Measurements from ENCODE around the gene BTK. TPM values are rescaled to one million over a fixed set of nuclear protein-coding genes. Genes with fewer than 3 reads are reported as not detected.

Gene BTK
- total RNA-seq, 1 experiment from 2014 or later: 0.37 TPM

DNA sequence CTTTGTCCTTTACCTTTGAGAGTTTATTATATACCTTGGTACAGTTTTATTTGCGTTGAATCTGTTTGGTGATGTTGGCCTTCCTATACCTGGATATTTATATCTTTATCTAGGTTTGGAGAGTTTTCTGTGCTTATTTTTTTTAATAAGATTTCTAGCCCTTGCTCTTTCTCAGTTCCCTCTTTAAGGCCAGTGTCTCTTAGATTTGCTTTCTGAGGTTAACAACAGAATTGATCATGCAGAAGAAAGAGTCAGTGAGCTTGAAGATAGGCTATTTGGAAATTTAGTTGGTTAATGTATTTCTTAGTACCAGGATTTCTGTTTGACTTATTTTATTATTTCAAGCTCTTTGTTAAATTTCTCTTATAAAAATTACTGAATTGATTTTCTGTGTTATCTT is 82.2 kb downstream of the BTK start:
- Histone ChIP-seq H3K79me2 (ENCODE audit: insufficient read depth, low read length) (no peaks in the 10 kb centered on the region), H3K36me3 (ENCODE audit: control insufficient read depth in 1 of 2, insufficient read depth in 2 of 2, low read length in 2 of 2) (no peaks in the 10 kb centered on the region), H4K20me1 (ENCODE audit: insufficient read depth) (no peaks in the 10 kb centered on the region), H3K4me1 (ENCODE audit: control insufficient read depth in 1 of 2, insufficient read depth in 2 of 2, low read length in 2 of 2) (no peaks in the 10 kb centered on the region), H3K4me3 (replicated peaks in 1 of 2; ENCODE audit: low read depth in 1 of 2, low read length in 2 of 2) (no peak overlapping the region), H3K9me2 (ENCODE audit: insufficient read depth) (no peaks in the 10 kb centered on the region), H3K9ac (ENCODE audit: low read length) (no peak overlapping the region), H2AFZ (ENCODE audit: low read depth, low read length, poor library complexity, severe bottlenecking) (no peak overlapping the region), H3K27me3 (ENCODE audit: insufficient read depth, low read length) (no peaks in the 10 kb centered on the region), H3K9me3 (ENCODE audit: control insufficient read depth in 1 of 2, insufficient read depth in 1 of 2, low read depth in 1 of 2, low read length in 2 of 2) (no peaks in the 10 kb centered on the region), H3K27ac (ENCODE audit: low read depth, low read length) (no peak overlapping the region), H3K4me2 (ENCODE audit: low read length) (no peak overlapping the region)
- ATAC-seq (no peak), DNase-seq (ENCODE audit: low read depth, low spot score) (no peak)
- CTCF ChIA-PET: no interaction called here
- RAD21 ChIA-PET (ENCODE audit: low non-redundant PET in 1 of 2, low total read pairs in 2 of 2, uncharacterized antibody in 2 of 2, unreplicated experiment in 2 of 2): no interaction called here
- intact Hi-C loops (cut with micrococcal nuclease): no loop called here
- BruUV-seq (replicated peaks): no TSS peak
- TF ChIP-seq CBX3 (IDR thresholded peaks at IDR 0.05; ENCODE audit: low read depth) (no peak), POLR2AphosphoS5 (IDR thresholded peaks at IDR 0.05; ENCODE audit: low read depth, low read length) (no peak), EZH2phosphoT487 (IDR thresholded peaks at IDR 0.05; ENCODE audit: borderline replicate concordance) (no peak), RAD21 (IDR thresholded peaks at IDR 0.05; ENCODE audit: low read depth) (no peak), ZFX (IDR thresholded peaks at IDR 0.05) (no peak), SP1 (IDR thresholded peaks at IDR 0.05; ENCODE audit: low read depth) (no peak), POLR2A (IDR thresholded peaks at IDR 0.05; ENCODE audit: borderline replicate concordance, extremely low read depth, insufficient read depth, insufficient read length) (no peak), YY1 (IDR thresholded peaks at IDR 0.05; ENCODE audit: extremely low read depth, insufficient replicate concordance, low read depth, low read length) (no peak), TCF7L2 (IDR thresholded peaks at IDR 0.05; ENCODE audit: borderline replicate concordance, extremely low read depth, insufficient read depth, insufficient read length) (no peak), ZNF274 (IDR thresholded peaks at IDR 0.05; ENCODE audit: low read depth, low read length) (no peak), ELF1 (IDR thresholded peaks at IDR 0.05; ENCODE audit: borderline replicate concordance, low read depth) (no peak), EZH2 (IDR thresholded peaks at IDR 0.05) (no peak)
- TF ChIP-seq, protein P1, sequence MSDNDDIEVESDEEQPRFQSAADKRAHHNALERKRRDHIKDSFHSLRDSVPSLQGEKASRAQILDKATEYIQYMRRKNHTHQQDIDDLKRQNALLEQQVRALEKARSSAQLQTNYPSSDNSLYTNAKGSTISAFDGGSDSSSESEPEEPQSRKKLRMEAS (IDR thresholded peaks at IDR 0.05): no peak
- TF ChIP-seq, protein P2, sequence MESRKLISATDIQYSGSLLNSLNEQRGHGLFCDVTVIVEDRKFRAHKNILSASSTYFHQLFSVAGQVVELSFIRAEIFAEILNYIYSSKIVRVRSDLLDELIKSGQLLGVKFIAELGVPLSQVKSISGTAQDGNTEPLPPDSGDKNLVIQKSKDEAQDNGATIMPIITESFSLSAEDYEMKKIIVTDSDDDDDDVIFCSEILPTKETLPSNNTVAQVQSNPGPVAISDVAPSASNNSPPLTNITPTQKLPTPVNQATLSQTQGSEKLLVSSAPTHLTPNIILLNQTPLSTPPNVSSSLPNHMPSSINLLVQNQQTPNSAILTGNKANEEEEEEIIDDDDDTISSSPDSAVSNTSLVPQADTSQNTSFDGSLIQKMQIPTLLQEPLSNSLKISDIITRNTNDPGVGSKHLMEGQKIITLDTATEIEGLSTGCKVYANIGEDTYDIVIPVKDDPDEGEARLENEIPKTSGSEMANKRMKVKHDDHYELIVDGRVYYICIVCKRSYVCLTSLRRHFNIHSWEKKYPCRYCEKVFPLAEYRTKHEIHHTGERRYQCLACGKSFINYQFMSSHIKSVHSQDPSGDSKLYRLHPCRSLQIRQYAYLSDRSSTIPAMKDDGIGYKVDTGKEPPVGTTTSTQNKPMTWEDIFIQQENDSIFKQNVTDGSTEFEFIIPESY (IDR thresholded peaks at IDR 0.05; ENCODE audit: extremely low read depth, insufficient replicate concordance, low read length): no peak
- POLR2A ChIA-PET: no interaction called here

Other genes with a start within 250 kb of the BTK start
- gene DRP2, start 166.4 kb downstream of the BTK start, total RNA-seq (2021; ENCODE audit: unreplicated experiment): 0.64 TPM
- 0.22 TPM for gene TAF7L, start 94.9 kb downstream of the BTK start, total RNA-seq (2021; ENCODE audit: unreplicated experiment)
- gene TIMM8A, start 37.4 kb downstream of the BTK start, total RNA-seq (2021; ENCODE audit: unreplicated experiment): 24.9 TPM
- 360 TPM for gene RPL36A, start 4.8 kb upstream of the BTK start, total RNA-seq (2021; ENCODE audit: unreplicated experiment)
- gene GLA, start 21.7 kb upstream of the BTK start, total RNA-seq (2021; ENCODE audit: unreplicated experiment): 40.8 TPM
- gene HNRNPH2, start 22.0 kb upstream of the BTK start, total RNA-seq (2021; ENCODE audit: unreplicated experiment): 49.8 TPM
- 0.15 TPM for gene ARMCX4, start 99.3 kb upstream of the BTK start, total RNA-seq (2021; ENCODE audit: unreplicated experiment)
- gene ARMCX1, start 164.4 kb upstream of the BTK start, total RNA-seq (2021; ENCODE audit: unreplicated experiment): 0.15 TPM
- gene ARMCX6, start 231.8 kb upstream of the BTK start, total RNA-seq (2021; ENCODE audit: unreplicated experiment): 32.2 TPM
- gene ARMCX3, start 237.0 kb upstream of the BTK start, total RNA-seq (2021; ENCODE audit: unreplicated experiment): 16.8 TPM